Spinal cord (tissue), 10 donors: ENCODE results near the gene TNK1. TPM values are rescaled to one million over a fixed set of nuclear protein-coding genes. Genes with fewer than 3 reads are reported as not detected.
A peak's percentile ranks its signal among the peaks of the same experiment; 100 is the strongest.

Source experiments
- DNase-seq, 6 donors: peaks; one replicate each; pipeline versions ENCODE4 v3.0.0 to v3.0.0-alpha.2; 2013 to 2015; ENCODE audit warnings: low spot score in 6 of 6, low read depth in 4 of 6
- H3K27ac ChIP-seq: one replicate; pipeline ENCODE4 v1.5.1; 2013; ENCODE audit warnings: low read depth, low read length, control low read depth
- H3K27me3 ChIP-seq: one replicate; pipeline ENCODE4 v1.6.1; 2013; ENCODE audit warnings: low read length; ENCODE audit not compliant: control insufficient read depth, insufficient read depth
- H3K36me3 ChIP-seq: one replicate; pipeline ENCODE4 v1.6.1; 2013; ENCODE audit warnings: low read length; ENCODE audit not compliant: control insufficient read depth, insufficient read depth
- H3K4me1 ChIP-seq: one replicate; pipeline ENCODE4 v1.6.1; 2013; ENCODE audit warnings: low read length; ENCODE audit not compliant: control insufficient read depth, insufficient read depth
- H3K4me3 ChIP-seq: one replicate; pipeline ENCODE4 v1.5.1; 2013; ENCODE audit warnings: low read depth, low read length, control low read depth
- H3K9me3 ChIP-seq: one replicate; pipeline ENCODE4 v1.6.1; 2013; ENCODE audit warnings: low read length; ENCODE audit not compliant: control insufficient read depth, insufficient read depth
- WGBS: methylation state at CpG from one replicate; pipeline ENCODE4 v1.1.5; 2013; ENCODE audit warnings: missing lambda C conversion rate; ENCODE audit not compliant: insufficient coverage; 5-methylcytosine and 5-hydroxymethylcytosine counted together
- polyA plus RNA-seq, 2 donors: library from polyadenylated mRNA; unstranded; fragments of 120-200 nt; gene quantifications; one replicate each; pipeline ENCODE4 v1.2.1, GENCODE V29; 2013; ENCODE audit not compliant: insufficient read length in 2 of 2
- total RNA-seq, 2 donors: library from RNA; depleted of rRNA in 1 of 2; stranded (reverse); fragments of 120-200 nt in 1 of 2; fragments of >200 nt in 1 of 2; gene quantifications; one replicate each; pipeline versions ENCODE4 v1.2.3 to v1.2.4, GENCODE V29; 2013 to 2014
- donor health status: healthy.

Gene TNK1
- total and polyA plus RNA-seq, 4 donors, result 0.79 to 4.6 (median 2.5) TPM

DNA sequence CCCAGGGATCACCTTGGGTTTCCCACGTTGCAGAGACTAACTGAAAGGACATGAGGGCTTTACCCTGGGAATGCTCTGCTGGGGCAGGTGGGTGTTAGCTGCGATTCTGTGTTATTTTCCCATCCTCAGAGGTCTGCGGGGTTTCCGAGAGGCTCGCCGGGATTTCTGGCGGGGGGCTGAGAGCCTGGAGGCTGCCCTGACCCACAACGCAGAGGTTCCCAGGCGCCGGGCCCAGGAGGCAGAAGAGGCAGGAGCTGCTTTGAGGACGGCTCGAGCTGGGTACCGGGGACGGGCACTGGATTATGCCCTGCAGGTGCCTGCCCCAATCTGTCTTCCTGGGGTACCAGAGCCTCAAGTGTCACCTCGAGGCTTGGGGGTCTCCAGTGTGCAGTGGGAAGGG is 37.6 kb upstream of the TNK1 start:
- H3K4me3 ChIP-seq, result no peak overlapping the region
- peaks cover 3% of the 10 kb centered on the region for H3K36me3 ChIP-seq
- peaks cover 2% of the 10 kb centered on the region for H3K4me1 ChIP-seq
- no peak for DNase-seq
- no peak overlapping the region for H3K27ac ChIP-seq
- H3K9me3 ChIP-seq, result no peaks in the 10 kb centered on the region
- WGBS, result 82% methylated on average over 15 of the region's 15 CpGs
- no peaks in the 10 kb centered on the region for H3K27me3 ChIP-seq

DNA sequence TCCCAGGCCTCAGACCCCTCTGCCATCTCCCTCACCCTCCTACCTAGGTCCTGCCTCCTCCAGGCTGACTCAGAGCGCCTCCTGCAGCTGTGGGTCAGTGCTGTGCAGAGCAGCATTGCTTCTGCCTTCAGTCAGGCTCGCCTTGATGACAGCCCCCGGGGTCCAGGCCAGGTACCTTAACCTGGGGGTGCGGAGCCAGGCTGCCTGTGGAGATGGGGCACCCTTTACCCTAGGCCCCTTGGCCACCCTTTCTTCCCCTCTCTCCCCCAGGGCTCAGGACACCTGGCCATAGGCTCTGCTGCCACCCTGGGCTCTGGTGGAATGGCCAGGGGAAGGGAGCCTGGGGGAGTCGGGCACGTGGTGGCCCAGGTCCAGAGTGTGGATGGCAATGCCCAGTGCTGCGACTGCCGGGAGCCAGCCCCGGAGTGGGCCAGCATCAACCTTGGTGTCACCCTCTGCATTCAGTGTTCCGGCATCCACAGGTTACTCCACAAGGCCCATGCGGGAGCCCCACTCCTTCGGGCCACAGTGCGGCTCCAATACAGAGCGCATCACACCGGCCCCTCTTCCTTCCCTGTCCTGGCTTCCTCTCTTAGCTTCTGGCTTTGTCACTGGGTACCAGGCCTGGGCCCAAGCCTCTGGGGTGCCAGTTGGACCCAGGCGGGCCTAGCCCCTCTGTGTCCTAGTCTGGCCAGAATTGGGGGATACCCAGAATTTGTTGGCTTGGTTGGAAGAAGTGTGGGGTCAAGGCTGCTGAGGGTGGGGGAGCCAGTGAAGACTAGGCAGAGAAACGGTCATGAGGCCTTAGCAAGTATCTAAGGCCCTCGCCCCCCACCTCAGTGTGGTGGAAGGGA is 33.9 kb upstream of the TNK1 start:
- peaks cover 31% of the 10 kb centered on the region for H3K4me1 ChIP-seq

GRCh38 chr17:7347630-7348477 is 33.0 kb upstream of the TNK1 start:
- H3K36me3 ChIP-seq, result peaks cover 3% of the 10 kb centered on the region
- 95% methylated on average over 14 of the region's 19 CpGs for WGBS
- H3K27me3 ChIP-seq, result no peaks in the 10 kb centered on the region
- H3K27ac ChIP-seq, result no peak overlapping the region
- no peak overlapping the region for H3K4me3 ChIP-seq
- H3K9me3 ChIP-seq, result no peaks in the 10 kb centered on the region
- H3K4me1 ChIP-seq, result peaks cover 40% of the 10 kb centered on the region
- no peak for DNase-seq

More for the DNA sequence above, 33.9 kb upstream of the TNK1 start:
- no peak for DNase-seq
- H3K9me3 ChIP-seq, result no peaks in the 10 kb centered on the region
- H3K27ac ChIP-seq, result no peak overlapping the region
- H3K27me3 ChIP-seq, result no peaks in the 10 kb centered on the region
- H3K36me3 ChIP-seq, result peaks cover 3% of the 10 kb centered on the region
- no peak overlapping the region for H3K4me3 ChIP-seq
- 90% methylated on average over 16 of the region's 18 CpGs for WGBS

GRCh38 chr17:7348478-7349242 is 32.2 kb upstream of the TNK1 start:
- Histone ChIP-seq H3K27ac (no peak overlapping the region), H3K36me3 (peaks cover 9% of the 10 kb centered on the region), H3K4me1 (peaks cover 48% of the 10 kb centered on the region), H3K9me3 (no peaks in the 10 kb centered on the region), H3K4me3 (no peak overlapping the region), H3K27me3 (no peaks in the 10 kb centered on the region)
- 66% methylated on average over 17 of the region's 19 CpGs for WGBS
- no peak for DNase-seq

GRCh38 chr17:7351665-7352502 is 29.0 kb upstream of the TNK1 start, which contains the start of gene KCTD11:
KCTD11 (plus strand) TSS chr17:7352162.
- DNase-seq, result peak in 4 of 6 donors; percentile 69 to 94 (median 82)
- peaks cover 9% of the 10 kb centered on the region for H3K36me3 ChIP-seq
- H3K4me1 ChIP-seq, result peaks cover 76% of the 10 kb centered on the region
- WGBS, result under 1% methylated on average over 91 of the region's 91 CpGs
- no peaks in the 10 kb centered on the region for H3K9me3 ChIP-seq
- peak within 1 kb of the TSS; percentile 83 for H3K4me3 ChIP-seq
- peak within 1 kb of the TSS; percentile 99 for H3K27ac ChIP-seq
- no peaks in the 10 kb centered on the region for H3K27me3 ChIP-seq

- WGBS, result 38% methylated on average over 10 of the region's 10 CpGs
- Histone ChIP-seq H3K36me3 (peaks cover 9% of the 10 kb centered on the region), H3K4me3 (peak overlapping the region; percentile 83), H3K9me3 (no peaks in the 10 kb centered on the region), H3K27ac (peak overlapping the region; percentile 99), H3K27me3 (no peaks in the 10 kb centered on the region), H3K4me1 (peaks cover 76% of the 10 kb centered on the region)
- DNase-seq, result no peak
These were observed 28.4 kb upstream of the TNK1 start for GRCh38 chr17:7352503-7352889.

GRCh38 chr17:7352910-7353635 is 27.8 kb upstream of the TNK1 start:
- DNase-seq, result no peak
- H3K36me3 ChIP-seq, result peaks cover 8% of the 10 kb centered on the region
- WGBS, result 90% methylated on average over 34 of the region's 37 CpGs
- H3K9me3 ChIP-seq, result no peaks in the 10 kb centered on the region
- no peaks in the 10 kb centered on the region for H3K27me3 ChIP-seq
- H3K4me1 ChIP-seq, result peaks cover 76% of the 10 kb centered on the region
- peak overlapping the region; percentile 99 for H3K27ac ChIP-seq
- H3K4me3 ChIP-seq, result no peak overlapping the region

DNA sequence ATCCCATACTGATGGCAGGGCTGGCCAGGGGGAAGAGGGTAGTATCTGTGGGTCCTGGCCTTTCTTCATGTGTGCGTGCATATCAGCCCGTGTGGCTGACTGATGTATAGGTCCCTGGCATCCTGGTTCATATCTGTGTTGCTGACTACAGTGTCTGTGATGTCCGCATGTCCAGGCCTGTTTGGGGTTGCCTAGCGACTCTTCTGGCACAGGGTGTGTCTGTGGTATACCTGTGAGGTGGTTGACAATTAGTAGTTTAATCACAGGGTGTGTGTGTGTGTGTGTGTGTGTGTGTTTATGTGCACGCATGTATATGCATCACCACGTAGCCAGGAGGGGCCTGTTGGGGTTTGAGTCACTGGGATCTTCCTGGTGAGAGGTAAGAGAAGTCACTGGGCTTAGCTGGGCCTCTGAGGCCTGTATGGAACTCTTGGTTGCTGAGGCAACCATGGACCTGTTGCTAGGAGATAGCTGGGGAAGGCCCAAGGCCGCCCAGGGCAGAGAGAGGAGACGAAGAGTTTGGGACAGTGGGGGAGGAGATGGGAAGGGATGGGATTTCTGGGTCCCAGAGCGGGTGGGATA is 26.5 kb upstream of the TNK1 start:
- Histone ChIP-seq H3K27ac (peak overlapping the region; percentile 88), H3K4me3 (no peak overlapping the region), H3K36me3 (peaks cover 5% of the 10 kb centered on the region), H3K9me3 (no peaks in the 10 kb centered on the region), H3K27me3 (no peaks in the 10 kb centered on the region), H3K4me1 (peaks cover 65% of the 10 kb centered on the region)
- WGBS, result 43% methylated on average over 8 of the region's 9 CpGs
- DNase-seq, result peak in 3 of 6 donors; percentile 31 to 75 (median 72)
